ENCODE results near the gene RAB17.
"Not testable (repeated sequence)": the region's sequence is repeated elsewhere in the genome, so short reads cannot be mapped to it uniquely, and the experiment has no call there.

The RAB17 gene

GRCh38 chr2:237597196-237598145 is 6.9 kb upstream of the RAB17 start:
- DNase-seq, result no peak

GRCh38 chr2:237596520-237597195 is 6.1 kb upstream of the RAB17 start:
- DNase-seq, result no peak

GRCh38 chr2:237595829-237596519 is 5.4 kb upstream of the RAB17 start:
- DNase-seq, result not testable (repeated sequence)

- no peak for DNase-seq
These were observed 4.0 kb upstream of the RAB17 start for GRCh38 chr2:237594514-237594871.

GRCh38 chr2:237593596-237594320 is 3.2 kb upstream of the RAB17 start:
- no peak for DNase-seq

GRCh38 chr2:237593036-237593435 is 2.5 kb upstream of the RAB17 start:
- no peak for DNase-seq

- DNase-seq, result no peak
These were observed 2.0 kb upstream of the RAB17 start for GRCh38 chr2:237592425-237592980.

GRCh38 chr2:237591141-237591881 is 777 bp upstream of the RAB17 start:
- DNase-seq, result no peak

GRCh38 chr2:237588044-237588696 is 2.4 kb downstream of the RAB17 start:
- DNase-seq, result no peak

- no peak for DNase-seq
These were observed 4.8 kb downstream of the RAB17 start for GRCh38 chr2:237585590-237586221.

- DNase-seq, result no peak
These were observed 6.9 kb downstream of the RAB17 start for GRCh38 chr2:237583385-237584295.

- no peak for DNase-seq
These were observed 8.5 kb downstream of the RAB17 start for GRCh38 chr2:237581751-237582746.

- DNase-seq, result no peak
These were observed 9.2 kb downstream of the RAB17 start for GRCh38 chr2:237581326-237581725.

GRCh38 chr2:237577956-237578870 is 12.3 kb downstream of the RAB17 start:
- DNase-seq, result no peak

- DNase-seq, result no peak
These were observed 13.1 kb downstream of the RAB17 start for GRCh38 chr2:237577458-237577857.

- DNase-seq, result no peak
These were observed 13.6 kb downstream of the RAB17 start for GRCh38 chr2:237576974-237577373.

All from amniotic stem cell (primary cell).